Spleen (tissue), 11 donors: ENCODE measurements around the gene HMGN2. TPM values are rescaled to one million over a fixed set of nuclear protein-coding genes. Genes with fewer than 3 reads are reported as not detected.

ENCODE experiments used
- DNase-seq: peaks from one replicate; pipeline ENCODE4 v3.0.0-alpha.2; 2020
- H3K27ac ChIP-seq, 8 donors: fragments of 200-600 bp; sonication (generic) in 7 of 8; 1 replicate in 4 of 8; 2 replicates in 4 of 8; pipeline versions ENCODE4 v1.5.0 to v1.8.0; 2016 to 2021; ENCODE audit warnings: inconsistent platforms in 4 of 8, mild to moderate bottlenecking in 4 of 8, moderate library complexity in 1 of 8
- H3K27me3 ChIP-seq, 7 donors: fragments of 200-600 bp; sonication (generic) in 6 of 7; replicated peaks in 1 of 7; 1 replicate in 4 of 7; 2 replicates in 3 of 7; pipeline versions ENCODE4 v1.5.0 to v1.8.0; 2016 to 2021; ENCODE audit warnings: inconsistent platforms in 3 of 7, mild to moderate bottlenecking in 1 of 7
- H3K36me3 ChIP-seq, 6 donors: fragments of 200-600 bp; sonication (generic) in 5 of 6; 1 replicate in 4 of 6; 2 replicates in 2 of 6; pipeline versions ENCODE4 v1.5.0 to v1.8.0; 2016 to 2021; ENCODE audit warnings: inconsistent platforms in 2 of 6
- H3K4me1 ChIP-seq, 6 donors: fragments of 200-600 bp; sonication (generic) in 5 of 6; 1 replicate in 3 of 6; 2 replicates in 3 of 6; pipeline versions ENCODE4 v1.5.0 to v1.8.0; 2016 to 2021; ENCODE audit warnings: inconsistent platforms in 3 of 6
- H3K4me3 ChIP-seq, 8 donors: fragments of 200-600 bp; sonication (generic) in 7 of 8; 1 replicate in 4 of 8; 2 replicates in 4 of 8; pipeline versions ENCODE4 v1.5.0 to v1.8.0; 2016 to 2021; ENCODE audit warnings: inconsistent platforms in 4 of 8, mild to moderate bottlenecking in 4 of 8, moderate library complexity in 2 of 8
- H3K9me3 ChIP-seq, 8 donors: fragments of 200-600 bp; sonication (generic) in 7 of 8; 1 replicate in 4 of 8; 2 replicates in 4 of 8; pipeline versions ENCODE4 v1.5.0 to v1.8.0; 2016 to 2021; ENCODE audit warnings: inconsistent platforms in 4 of 8
- POLR2A ChIP-seq, 3 donors: fragments of 450-650 bp; IDR thresholded peaks; one replicate each; pipeline ENCODE4 v1.5.1; 2017; ENCODE audit warnings: antibody characterized with exemption in 3 of 3, mild to moderate bottlenecking in 1 of 3
- POLR2AphosphoS5 ChIP-seq, 3 donors: sonication (generic); formaldehyde crosslinking; IDR thresholded peaks; one replicate each; pipeline ENCODE4 v1.5.1; 2017; ENCODE audit warnings: antibody characterized with exemption in 3 of 3
- WGBS, 5 donors: extraction: QIAGEN DNeasy Blood & Tissue Kit in 3 of 5; methylation state at CpG; one replicate each; pipeline versions ENCODE4 v1.1.5 to v1.1.7; 2013 to 2018; 5-methylcytosine and 5-hydroxymethylcytosine counted together
- intact Hi-C: fragments of 100-400 bp; cut with DNase I; formaldehyde crosslinking; loops from one replicate; pipeline ENCODE4 v1.15.0; 2023; ENCODE audit warnings: low total_unique reads
- polyA plus RNA-seq, 3 donors: library from polyadenylated mRNA; stranded (reverse); fragments of 200-250 nt; gene quantifications; one replicate each; pipeline ENCODE4 v1.2.1, GENCODE V29; 2013
- total RNA-seq, 7 donors: library from RNA; depleted of rRNA in 3 of 7; stranded (reverse); fragments of >200 nt in 3 of 7; fragmentation: NEBNext Ultra II Directional in 4 of 7; extraction: Animal tissue kit (Norgen Biotek cat#: 25700) in 4 of 7; gene quantifications; one replicate each; pipeline versions ENCODE4 v1.1.0 to v1.2.1, GENCODE V29; 2016 to 2021
- TF ChIP-seq, protein P1 (sequence below), 11 experiments: fragments of 200-600 bp in 7 of 11; fragments of 450-650 bp in 4 of 11; sonication (generic) in 4 of 11; IDR thresholded peaks in 8 of 11; conservative IDR thresholded peaks in 3 of 11; 1 replicate in 7 of 11; 2 replicates in 4 of 11; pipeline versions ENCODE4 v1.4.0 to v1.8.0; 2016 to 2021; ENCODE audit warnings: antibody characterized with exemption in 11 of 11, inconsistent platforms in 4 of 11, mild to moderate bottlenecking in 1 of 11
- donor health status: healthy with polysubstance abuse.
- donor health status: DM: no; HTN: no; CAD: no; lungs with moderate emphysema.
- donor health status: DM: no; HTN: no; CAD: no.
- donor health status: Bipolar disorder and iron deficiency.
- donor health status: healthy.
- donor health status: DM: no; HTN: no; CAD: no.
- donor health status: DM: yes; HTN: yes; CAD: no.

Gene HMGN2
- total and polyA plus RNA-seq, 10 donors = 191 to 1,036 (median 328) TPM

DNA sequence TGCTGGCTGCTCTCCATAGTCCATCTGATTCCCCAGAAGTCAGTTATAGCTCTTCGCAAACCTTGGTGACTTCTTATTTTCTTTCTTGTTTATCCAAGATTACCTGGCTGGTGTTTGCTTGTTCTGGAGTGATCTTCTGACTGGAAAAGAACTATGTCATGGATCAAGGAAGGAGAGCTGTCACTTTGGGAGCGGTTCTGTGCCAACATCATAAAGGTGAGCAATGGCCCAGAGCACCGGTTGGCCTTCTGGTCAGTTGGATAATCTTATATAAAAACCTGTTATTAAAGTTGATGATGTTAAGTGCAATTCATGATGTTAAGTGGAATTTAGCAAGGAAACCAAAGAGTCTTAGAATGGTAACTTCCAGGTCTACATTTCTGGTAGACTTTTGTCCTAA is 39.4 kb upstream of the HMGN2 start:
- Histone ChIP-seq H3K27me3 (no peaks in the 10 kb centered on the region), H3K4me1 (peaks cover 11 to 49% (median 31%) of the 10 kb centered on the region in 6 donors), H3K9me3 (no peaks in the 10 kb centered on the region), H3K36me3 (peaks cover 3 to 43% (median 21%) of the 10 kb centered on the region in 6 donors), H3K27ac (peak overlapping the region in 7 of 8 donors; percentile 62 to 88 (median 79)), H3K4me3 (peak overlapping the region; percentile 55 to 78 (median 64))
- intact Hi-C loops = no loop called here
- 41 to 63% (median 53%) methylated on average over 3 of the region's 3 CpGs for WGBS, 5 donors
- no peak for TF ChIP-seq POLR2A (IDR thresholded peaks at IDR 0.05)
- DNase-seq = no peak

DNA sequence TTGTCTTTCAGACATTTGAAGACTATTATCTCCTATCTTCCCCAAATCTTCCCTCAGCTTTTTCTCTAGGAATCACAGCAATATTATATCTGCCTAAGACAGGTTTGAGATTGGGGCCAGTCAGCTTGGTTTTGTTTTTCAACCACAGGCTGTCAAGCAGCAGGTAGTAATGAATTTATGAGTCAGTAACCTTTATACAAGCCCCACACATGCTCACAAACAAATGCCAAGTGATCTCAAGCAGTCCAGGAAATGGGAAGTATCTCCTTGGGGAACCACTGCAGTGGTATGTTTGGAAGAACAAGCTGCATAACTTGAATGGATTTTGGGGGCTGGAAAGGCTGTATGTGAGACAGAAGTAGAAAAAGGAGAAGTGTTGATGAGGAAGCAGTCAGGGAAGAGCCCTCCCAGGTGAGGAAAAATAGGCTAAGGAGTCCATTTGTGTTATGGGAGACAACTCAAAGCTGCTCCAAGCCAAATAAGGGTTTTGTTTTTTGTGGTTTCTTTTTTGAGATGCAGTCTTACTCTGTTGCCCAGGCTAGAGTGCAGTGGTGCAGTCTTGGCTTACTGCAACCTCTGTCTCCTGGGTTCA is 38.0 kb upstream of the HMGN2 start:
- TF ChIP-seq, protein P1, sequence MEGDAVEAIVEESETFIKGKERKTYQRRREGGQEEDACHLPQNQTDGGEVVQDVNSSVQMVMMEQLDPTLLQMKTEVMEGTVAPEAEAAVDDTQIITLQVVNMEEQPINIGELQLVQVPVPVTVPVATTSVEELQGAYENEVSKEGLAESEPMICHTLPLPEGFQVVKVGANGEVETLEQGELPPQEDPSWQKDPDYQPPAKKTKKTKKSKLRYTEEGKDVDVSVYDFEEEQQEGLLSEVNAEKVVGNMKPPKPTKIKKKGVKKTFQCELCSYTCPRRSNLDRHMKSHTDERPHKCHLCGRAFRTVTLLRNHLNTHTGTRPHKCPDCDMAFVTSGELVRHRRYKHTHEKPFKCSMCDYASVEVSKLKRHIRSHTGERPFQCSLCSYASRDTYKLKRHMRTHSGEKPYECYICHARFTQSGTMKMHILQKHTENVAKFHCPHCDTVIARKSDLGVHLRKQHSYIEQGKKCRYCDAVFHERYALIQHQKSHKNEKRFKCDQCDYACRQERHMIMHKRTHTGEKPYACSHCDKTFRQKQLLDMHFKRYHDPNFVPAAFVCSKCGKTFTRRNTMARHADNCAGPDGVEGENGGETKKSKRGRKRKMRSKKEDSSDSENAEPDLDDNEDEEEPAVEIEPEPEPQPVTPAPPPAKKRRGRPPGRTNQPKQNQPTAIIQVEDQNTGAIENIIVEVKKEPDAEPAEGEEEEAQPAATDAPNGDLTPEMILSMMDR (IDR thresholded peaks at IDR 0.05 in 8 of 11, conservative IDR thresholded peaks at IDR 0.05 in 3 of 11) = no peak
- TF ChIP-seq POLR2A (IDR thresholded peaks at IDR 0.05) = no peak
- no peak for TF ChIP-seq POLR2AphosphoS5 (IDR thresholded peaks at IDR 0.05)
- intact Hi-C loops = no loop called here
- no peak overlapping the region for H3K4me3 ChIP-seq
- no peak overlapping the region for H3K27ac ChIP-seq
- peaks cover 3 to 58% (median 35%) of the 10 kb centered on the region in 6 donors for H3K36me3 ChIP-seq
- no peaks in the 10 kb centered on the region for H3K27me3 ChIP-seq
- DNase-seq = no peak
- no peaks in the 10 kb centered on the region for H3K9me3 ChIP-seq
- peaks cover 11 to 49% (median 31%) of the 10 kb centered on the region in 6 donors for H3K4me1 ChIP-seq

DNA sequence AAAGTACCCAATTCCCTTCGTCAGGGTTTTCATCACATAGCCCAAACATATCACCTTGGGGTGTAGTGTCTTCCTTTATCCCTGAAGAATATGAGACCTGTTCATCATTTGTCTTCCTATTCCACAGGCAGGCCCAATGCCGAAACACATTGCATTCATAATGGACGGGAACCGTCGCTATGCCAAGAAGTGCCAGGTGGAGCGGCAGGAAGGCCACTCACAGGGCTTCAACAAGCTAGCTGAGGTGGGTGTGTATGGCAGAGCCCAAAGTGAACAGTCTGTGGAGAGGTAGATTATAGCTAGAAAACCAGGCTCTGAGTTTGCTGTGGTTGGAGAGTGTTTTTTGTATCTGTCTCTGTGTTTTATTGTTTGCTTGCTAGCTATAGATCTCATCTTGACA is 34.2 kb upstream of the HMGN2 start:
- Histone ChIP-seq H3K27ac (no peak overlapping the region), H3K9me3 (no peaks in the 10 kb centered on the region), H3K36me3 (peaks cover 3 to 96% (median 69%) of the 10 kb centered on the region in 6 donors), H3K4me3 (no peak overlapping the region), H3K27me3 (no peaks in the 10 kb centered on the region), H3K4me1 (peaks cover 7 to 31% (median 16%) of the 10 kb centered on the region in 6 donors)
- no peak for DNase-seq
- WGBS, 5 donors = 92 to 98% (median 97%) methylated on average over 6 of the region's 6 CpGs
- intact Hi-C loops = no loop called here
- TF ChIP-seq POLR2A (IDR thresholded peaks at IDR 0.05) (no peak), POLR2AphosphoS5 (IDR thresholded peaks at IDR 0.05) (no peak)
- TF ChIP-seq, protein P1 (IDR thresholded peaks at IDR 0.05 in 8 of 11, conservative IDR thresholded peaks at IDR 0.05 in 3 of 11) = no peak

DNA sequence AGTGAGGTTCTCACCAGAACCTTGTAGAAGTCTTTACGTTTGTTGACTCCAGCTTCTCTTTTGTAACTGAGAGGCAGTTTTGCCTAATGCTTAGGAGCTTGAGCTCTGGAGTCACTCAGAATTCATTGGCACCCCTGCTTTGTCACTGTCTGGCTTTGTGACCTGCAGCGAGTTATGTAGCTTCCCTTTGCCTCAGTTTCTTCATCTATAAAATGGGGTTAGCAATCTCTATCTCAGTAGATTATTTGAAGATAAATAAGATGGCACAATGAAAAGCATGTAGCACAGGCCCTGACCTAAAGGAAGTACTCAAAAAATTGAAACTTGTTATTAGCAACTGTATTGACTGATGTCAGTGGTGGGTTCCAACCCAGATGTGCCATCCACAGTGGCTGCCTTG is 32.0 kb upstream of the HMGN2 start:
- Histone ChIP-seq H3K4me3 (no peak overlapping the region), H3K27ac (no peak overlapping the region), H3K36me3 (peaks cover 3 to 100% (median 89%) of the 10 kb centered on the region in 6 donors), H3K27me3 (no peaks in the 10 kb centered on the region), H3K9me3 (no peaks in the 10 kb centered on the region), H3K4me1 (peaks cover 0 to 9% (median 0%) of the 10 kb centered on the region in 6 donors)
- TF ChIP-seq, protein P1 (IDR thresholded peaks at IDR 0.05 in 8 of 11, conservative IDR thresholded peaks at IDR 0.05 in 3 of 11) = no peak
- TF ChIP-seq POLR2A (IDR thresholded peaks at IDR 0.05) = no peak
- no peak for TF ChIP-seq POLR2AphosphoS5 (IDR thresholded peaks at IDR 0.05)
- DNase-seq = no peak
- intact Hi-C loops = no loop called here
- 91 to 97% (median 96%) methylated on average over 2 of the region's 2 CpGs for WGBS, 5 donors
